Esophagus (tissue), 2 donors: ENCODE data around the gene SAPCD1. TPM values are rescaled to one million over a fixed set of nuclear protein-coding genes. Genes with fewer than 3 reads are reported as not detected.

ENCODE experiments used
- H3K27ac ChIP-seq, 2 donors: one replicate each; pipeline ENCODE4 v1.5.1; 2013; ENCODE audit warnings: low read depth in 2 of 2, mild to moderate bottlenecking in 2 of 2, inconsistent platforms in 1 of 2, low read length in 1 of 2, moderate library complexity in 1 of 2
- H3K27me3 ChIP-seq, 2 donors: one replicate each; pipeline ENCODE4 v1.6.1; 2013; ENCODE audit warnings: low read length in 2 of 2, control low read depth in 1 of 2, mild to moderate bottlenecking in 1 of 2; ENCODE audit not compliant: insufficient read depth in 2 of 2, control insufficient read depth in 1 of 2
- H3K36me3 ChIP-seq, 2 donors: one replicate each; pipeline ENCODE4 v1.6.1; 2013; ENCODE audit warnings: low read length in 1 of 2; ENCODE audit not compliant: control insufficient read depth in 2 of 2, insufficient read depth in 2 of 2
- H3K4me1 ChIP-seq, 2 donors: one replicate each; pipeline ENCODE4 v1.6.1; 2013; ENCODE audit warnings: low read length in 1 of 2; ENCODE audit not compliant: control insufficient read depth in 2 of 2, insufficient read depth in 2 of 2
- H3K4me3 ChIP-seq, 2 donors: one replicate each; pipeline ENCODE4 v1.5.1; 2013; ENCODE audit warnings: low read length in 2 of 2, mild to moderate bottlenecking in 2 of 2, low read depth in 1 of 2, moderate library complexity in 1 of 2
- H3K9me3 ChIP-seq, 2 donors: one replicate each; pipeline ENCODE4 v1.6.1; 2013; ENCODE audit warnings: mild to moderate bottlenecking in 2 of 2, low read depth in 1 of 2, low read length in 1 of 2, moderate library complexity in 1 of 2; ENCODE audit not compliant: control insufficient read depth in 2 of 2, insufficient read depth in 1 of 2
- WGBS, 2 donors: extraction: QIAGEN DNeasy Blood & Tissue Kit; methylation state at CpG; one replicate each; pipeline ENCODE4 v1.1.7; 2013; 5-methylcytosine and 5-hydroxymethylcytosine counted together
- polyA plus RNA-seq, 2 donors: library from polyadenylated mRNA; stranded (reverse); fragments of 200-250 nt; gene quantifications; one replicate each; pipeline ENCODE4 v1.2.3, GENCODE V29; 2013
- donor health status: healthy with polysubstance abuse.
- donor health status: Bipolar disorder and iron deficiency.

SAPCD1 gene
- 1 to 10 TPM; 2.3 to 7.6 TPM for polyA plus RNA-seq

- Histone ChIP-seq H3K27me3 (no peaks in the 10 kb centered on the region), H3K4me1 (peaks cover 0 to 3% of the 10 kb centered on the region in 2 donors)
Measured at GRCh38 chr6:31762356-31762755, at the start of gene SAPCD1. SAPCD1 (plus strand) TSS chr6:31762656; CDS start chr6:31763055, 399 bp downstream.

GRCh38 chr6:31713465-31713864 is 49.0 kb upstream of the SAPCD1 start:
- Histone ChIP-seq H3K36me3 (no peaks in the 10 kb centered on the region), H3K9me3 (no peaks in the 10 kb centered on the region), H3K4me3 (no peak overlapping the region), H3K27me3 (no peaks in the 10 kb centered on the region), H3K4me1 (peaks cover 0 to 31% of the 10 kb centered on the region in 2 donors), H3K27ac (peak overlapping the region in 1 of 2 donors; percentile 59)
- 66 to 75% methylated on average over 4 of the region's 4 CpGs for WGBS, 2 donors

More at GRCh38 chr6:31762356-31762755, at the start of gene SAPCD1:
- no peak within 1 kb of the TSS for H3K27ac ChIP-seq
- H3K4me3 ChIP-seq, result no peak within 1 kb of the TSS
- 72 to 79% methylated on average over 4 of the region's 4 CpGs for WGBS, 2 donors
- no peaks in the 10 kb centered on the region for H3K9me3 ChIP-seq
- H3K36me3 ChIP-seq, result no peaks in the 10 kb centered on the region

- Histone ChIP-seq H3K9me3 (no peaks in the 10 kb centered on the region), H3K4me3 (no peak overlapping the region), H3K36me3 (no peaks in the 10 kb centered on the region), H3K27ac (peak overlapping the region; percentile 8 to 59), H3K27me3 (no peaks in the 10 kb centered on the region), H3K4me1 (peaks cover 0 to 38% of the 10 kb centered on the region in 2 donors)
- WGBS, 2 donors, result 29 to 33% methylated on average over 5 of the region's 5 CpGs
Measured at GRCh38 chr6:31713991-31714684, 48.3 kb upstream of the SAPCD1 start.

GRCh38 chr6:31715022-31715958 is 47.2 kb upstream of the SAPCD1 start, which contains the start of gene LY6G6D:
LY6G6D (plus strand) TSS chr6:31715348; CDS start chr6:31715356, 8 bp downstream.
- Histone ChIP-seq H3K9me3 (no peaks in the 10 kb centered on the region), H3K36me3 (no peaks in the 10 kb centered on the region), H3K4me3 (no peak within 1 kb of the TSS), H3K27me3 (no peaks in the 10 kb centered on the region), H3K27ac (peak within 1 kb of the TSS; percentile 8 to 59), H3K4me1 (peaks cover 0 to 44% of the 10 kb centered on the region in 2 donors)
- WGBS, 2 donors, result 54 to 60% methylated on average over 15 to 16 of the region's 16 CpGs

- 45 to 54% methylated on average over 10 of the region's 10 CpGs for WGBS, 2 donors
- H3K4me1 ChIP-seq, result peaks cover 0 to 37% of the 10 kb centered on the region in 2 donors
- H3K27ac ChIP-seq, result peak overlapping the region; percentile 89 to 95
- no peaks in the 10 kb centered on the region for H3K36me3 ChIP-seq
- H3K4me3 ChIP-seq, result no peak overlapping the region
- H3K27me3 ChIP-seq, result no peaks in the 10 kb centered on the region
- H3K9me3 ChIP-seq, result no peaks in the 10 kb centered on the region
Measured at GRCh38 chr6:31717499-31718222, 44.8 kb upstream of the SAPCD1 start.

GRCh38 chr6:31718265-31718664 is 44.2 kb upstream of the SAPCD1 start:
- Histone ChIP-seq H3K4me1 (peaks cover 0 to 37% of the 10 kb centered on the region in 2 donors), H3K4me3 (no peak overlapping the region)

GRCh38 chr6:31719001-31719400 is 43.5 kb upstream of the SAPCD1 start:
- H3K27ac ChIP-seq, result peak overlapping the region; percentile 90 to 95

More at GRCh38 chr6:31718265-31718664, 44.2 kb upstream of the SAPCD1 start:
- Histone ChIP-seq H3K36me3 (no peaks in the 10 kb centered on the region), H3K27ac (peak overlapping the region; percentile 90 to 95), H3K9me3 (no peaks in the 10 kb centered on the region), H3K27me3 (no peaks in the 10 kb centered on the region)
- 47 to 54% methylated on average over 1 of the region's 1 CpG for WGBS, 2 donors

GRCh38 chr6:31720196-31720770 is 42.2 kb upstream of the SAPCD1 start:
- 64 to 70% methylated on average over 5 of the region's 5 CpGs for WGBS, 2 donors
- Histone ChIP-seq H3K27me3 (no peaks in the 10 kb centered on the region), H3K9me3 (no peaks in the 10 kb centered on the region), H3K4me3 (peak overlapping the region in 1 of 2 donors; percentile 16), H3K27ac (peak overlapping the region; percentile 66 to 97), H3K36me3 (no peaks in the 10 kb centered on the region), H3K4me1 (peaks cover 0 to 28% of the 10 kb centered on the region in 2 donors)

More at GRCh38 chr6:31719001-31719400, 43.5 kb upstream of the SAPCD1 start:
- Histone ChIP-seq H3K4me3 (no peak overlapping the region), H3K4me1 (peaks cover 0 to 32% of the 10 kb centered on the region in 2 donors), H3K9me3 (no peaks in the 10 kb centered on the region), H3K36me3 (no peaks in the 10 kb centered on the region), H3K27me3 (no peaks in the 10 kb centered on the region)
- WGBS, 2 donors, result 74 to 82% methylated on average over 6 of the region's 6 CpGs
